ENCODE data around the gene SPSB4.

DNA sequence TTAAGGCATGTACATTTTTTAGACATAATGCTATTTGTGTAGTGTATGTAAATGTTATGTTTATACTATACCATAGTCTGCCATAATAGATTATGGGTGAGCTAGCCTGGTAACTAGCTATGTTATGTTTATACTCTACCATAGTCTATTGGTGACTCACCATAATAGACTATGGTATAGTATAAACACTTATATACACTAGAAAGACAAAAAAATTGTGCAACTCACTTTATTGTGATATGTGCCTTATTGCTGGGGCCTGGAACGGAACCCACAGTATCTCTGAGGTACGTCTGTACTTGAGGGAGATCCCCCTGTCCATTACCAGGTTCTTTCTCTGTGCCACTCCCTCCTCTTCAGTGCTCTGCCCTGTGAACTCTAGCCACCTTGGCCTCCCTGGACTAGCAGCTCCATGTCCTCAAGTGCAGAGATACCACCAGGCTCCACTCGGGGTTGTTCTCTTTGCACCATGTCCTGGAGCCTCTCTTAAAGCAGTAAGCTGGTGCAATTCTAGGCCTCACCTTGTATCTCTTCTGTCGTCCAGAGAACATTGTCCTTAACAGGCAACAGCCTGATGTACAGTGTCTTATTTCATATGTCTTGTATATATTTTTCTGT, 119.6 kb downstream of the SPSB4 start:
- TF ChIP-seq, protein P1, sequence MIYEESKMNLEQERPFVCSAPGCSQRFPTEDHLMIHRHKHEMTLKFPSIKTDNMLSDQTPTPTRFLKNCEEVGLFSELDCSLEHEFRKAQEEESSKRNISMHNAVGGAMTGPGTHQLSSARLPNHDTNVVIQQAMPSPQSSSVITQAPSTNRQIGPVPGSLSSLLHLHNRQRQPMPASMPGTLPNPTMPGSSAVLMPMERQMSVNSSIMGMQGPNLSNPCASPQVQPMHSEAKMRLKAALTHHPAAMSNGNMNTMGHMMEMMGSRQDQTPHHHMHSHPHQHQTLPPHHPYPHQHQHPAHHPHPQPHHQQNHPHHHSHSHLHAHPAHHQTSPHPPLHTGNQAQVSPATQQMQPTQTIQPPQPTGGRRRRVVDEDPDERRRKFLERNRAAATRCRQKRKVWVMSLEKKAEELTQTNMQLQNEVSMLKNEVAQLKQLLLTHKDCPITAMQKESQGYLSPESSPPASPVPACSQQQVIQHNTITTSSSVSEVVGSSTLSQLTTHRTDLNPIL (CRISPR knock-in tag; IDR thresholded peaks at IDR 0.05; ENCODE audit: low read depth), result no peak
- TF ChIP-seq PPARA (CRISPR knock-in tag; IDR thresholded peaks at IDR 0.05; ENCODE audit: borderline replicate concordance) (no peak), ZFP30 (CRISPR knock-in tag; IDR thresholded peaks at IDR 0.05) (no peak), ZFP3 (CRISPR knock-in tag; IDR thresholded peaks at IDR 0.05) (no peak), ZNF8 (CRISPR knock-in tag; IDR thresholded peaks at IDR 0.05) (no peak), ARNTL (CRISPR knock-in tag; IDR thresholded peaks at IDR 0.05; ENCODE audit: borderline replicate concordance, low read depth) (no peak), RARB (CRISPR knock-in tag; IDR thresholded peaks at IDR 0.05) (no peak), SNAI2 (CRISPR knock-in tag; IDR thresholded peaks at IDR 0.05) (no peak), ZC3H10 (CRISPR knock-in tag; IDR thresholded peaks at IDR 0.05) (no peak), ZNF70 (CRISPR knock-in tag; IDR thresholded peaks at IDR 0.05) (no peak), OSR1 (CRISPR knock-in tag; IDR thresholded peaks at IDR 0.05) (no peak), ZNF565 (CRISPR knock-in tag; conservative IDR thresholded peaks at IDR 0.05; ENCODE audit: low read depth) (no peak)
- TF ChIP-seq, protein P2, sequence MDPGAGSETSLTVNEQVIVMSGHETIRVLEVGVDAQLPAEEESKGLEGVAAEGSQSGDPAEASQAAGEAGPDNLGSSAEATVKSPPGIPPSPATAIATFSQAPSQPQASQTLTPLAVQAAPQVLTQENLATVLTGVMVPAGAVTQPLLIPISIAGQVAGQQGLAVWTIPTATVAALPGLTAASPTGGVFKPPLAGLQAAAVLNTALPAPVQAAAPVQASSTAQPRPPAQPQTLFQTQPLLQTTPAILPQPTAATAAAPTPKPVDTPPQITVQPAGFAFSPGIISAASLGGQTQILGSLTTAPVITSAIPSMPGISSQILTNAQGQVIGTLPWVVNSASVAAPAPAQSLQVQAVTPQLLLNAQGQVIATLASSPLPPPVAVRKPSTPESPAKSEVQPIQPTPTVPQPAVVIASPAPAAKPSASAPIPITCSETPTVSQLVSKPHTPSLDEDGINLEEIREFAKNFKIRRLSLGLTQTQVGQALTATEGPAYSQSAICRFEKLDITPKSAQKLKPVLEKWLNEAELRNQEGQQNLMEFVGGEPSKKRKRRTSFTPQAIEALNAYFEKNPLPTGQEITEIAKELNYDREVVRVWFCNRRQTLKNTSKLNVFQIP (CRISPR knock-in tag; IDR thresholded peaks at IDR 0.05; ENCODE audit: borderline replicate concordance, low read depth), result no peak
- TF ChIP-seq, protein P3, sequence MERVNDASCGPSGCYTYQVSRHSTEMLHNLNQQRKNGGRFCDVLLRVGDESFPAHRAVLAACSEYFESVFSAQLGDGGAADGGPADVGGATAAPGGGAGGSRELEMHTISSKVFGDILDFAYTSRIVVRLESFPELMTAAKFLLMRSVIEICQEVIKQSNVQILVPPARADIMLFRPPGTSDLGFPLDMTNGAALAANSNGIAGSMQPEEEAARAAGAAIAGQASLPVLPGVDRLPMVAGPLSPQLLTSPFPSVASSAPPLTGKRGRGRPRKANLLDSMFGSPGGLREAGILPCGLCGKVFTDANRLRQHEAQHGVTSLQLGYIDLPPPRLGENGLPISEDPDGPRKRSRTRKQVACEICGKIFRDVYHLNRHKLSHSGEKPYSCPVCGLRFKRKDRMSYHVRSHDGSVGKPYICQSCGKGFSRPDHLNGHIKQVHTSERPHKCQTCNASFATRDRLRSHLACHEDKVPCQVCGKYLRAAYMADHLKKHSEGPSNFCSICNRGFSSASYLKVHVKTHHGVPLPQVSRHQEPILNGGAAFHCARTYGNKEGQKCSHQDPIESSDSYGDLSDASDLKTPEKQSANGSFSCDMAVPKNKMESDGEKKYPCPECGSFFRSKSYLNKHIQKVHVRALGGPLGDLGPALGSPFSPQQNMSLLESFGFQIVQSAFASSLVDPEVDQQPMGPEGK (CRISPR knock-in tag; IDR thresholded peaks at IDR 0.05; ENCODE audit: borderline replicate concordance), result no peak
